Activated CD4-positive, alpha-beta memory T cell treated with anti-CD3 and anti-CD28 coated beads, Interleukin-2, amount 10 ng/mL, durations not matched to agents 7 days and 5 days (primary cell): ENCODE data around the gene SGPL1. TPM values are rescaled to one million over a fixed set of nuclear protein-coding genes. Genes with fewer than 3 reads are reported as not detected.

Source experiments
- CTCF ChIA-PET: fragments of 350-600 bp; sonication (Branson Sonifier 250); formaldehyde crosslinking; loops from one replicate; lab custom pipeline; 2021; ENCODE audit warnings: antibody characterized with exemption, inconsistent platforms; lab: Charles Lee
- POLR2A ChIA-PET: fragments of 350-600 bp; sonication (Branson Sonifier 250); formaldehyde crosslinking; loops from one replicate; lab custom pipeline; 2021; ENCODE audit warnings: antibody characterized with exemption; lab: Charles Lee
- DNase-seq: peaks from one replicate; pipeline ENCODE4 v3.0.0-alpha.2; 2020
- H3K27ac Mint-ChIP-seq: one replicate; pipeline ENCODE4 v1.8.0; 2021; ENCODE audit warnings: mild to moderate bottlenecking, mixed read lengths
- H3K27me3 Mint-ChIP-seq: one replicate; pipeline ENCODE4 v1.8.0; 2021; ENCODE audit warnings: mixed read lengths
- H3K36me3 Mint-ChIP-seq: one replicate; pipeline ENCODE4 v1.8.0; 2021; ENCODE audit warnings: low read depth, mixed read lengths
- H3K4me1 Mint-ChIP-seq: one replicate; pipeline ENCODE4 v1.8.0; 2021; ENCODE audit warnings: mixed read lengths
- H3K4me3 Mint-ChIP-seq: one replicate; pipeline ENCODE4 v1.8.0; 2021; ENCODE audit warnings: mild to moderate bottlenecking, mixed read lengths
- H3K9me3 Mint-ChIP-seq: one replicate; pipeline ENCODE4 v1.8.0; 2021; ENCODE audit warnings: mixed read lengths
- total RNA-seq, 2 experiments: library from RNA; stranded (reverse); gene quantifications; one replicate each; pipeline ENCODE4 v1.2.3, GENCODE V29; 2021

The SGPL1 gene
- total RNA-seq, 2 experiments from 2014 or later = 25.8 to 28.5 TPM

DNA sequence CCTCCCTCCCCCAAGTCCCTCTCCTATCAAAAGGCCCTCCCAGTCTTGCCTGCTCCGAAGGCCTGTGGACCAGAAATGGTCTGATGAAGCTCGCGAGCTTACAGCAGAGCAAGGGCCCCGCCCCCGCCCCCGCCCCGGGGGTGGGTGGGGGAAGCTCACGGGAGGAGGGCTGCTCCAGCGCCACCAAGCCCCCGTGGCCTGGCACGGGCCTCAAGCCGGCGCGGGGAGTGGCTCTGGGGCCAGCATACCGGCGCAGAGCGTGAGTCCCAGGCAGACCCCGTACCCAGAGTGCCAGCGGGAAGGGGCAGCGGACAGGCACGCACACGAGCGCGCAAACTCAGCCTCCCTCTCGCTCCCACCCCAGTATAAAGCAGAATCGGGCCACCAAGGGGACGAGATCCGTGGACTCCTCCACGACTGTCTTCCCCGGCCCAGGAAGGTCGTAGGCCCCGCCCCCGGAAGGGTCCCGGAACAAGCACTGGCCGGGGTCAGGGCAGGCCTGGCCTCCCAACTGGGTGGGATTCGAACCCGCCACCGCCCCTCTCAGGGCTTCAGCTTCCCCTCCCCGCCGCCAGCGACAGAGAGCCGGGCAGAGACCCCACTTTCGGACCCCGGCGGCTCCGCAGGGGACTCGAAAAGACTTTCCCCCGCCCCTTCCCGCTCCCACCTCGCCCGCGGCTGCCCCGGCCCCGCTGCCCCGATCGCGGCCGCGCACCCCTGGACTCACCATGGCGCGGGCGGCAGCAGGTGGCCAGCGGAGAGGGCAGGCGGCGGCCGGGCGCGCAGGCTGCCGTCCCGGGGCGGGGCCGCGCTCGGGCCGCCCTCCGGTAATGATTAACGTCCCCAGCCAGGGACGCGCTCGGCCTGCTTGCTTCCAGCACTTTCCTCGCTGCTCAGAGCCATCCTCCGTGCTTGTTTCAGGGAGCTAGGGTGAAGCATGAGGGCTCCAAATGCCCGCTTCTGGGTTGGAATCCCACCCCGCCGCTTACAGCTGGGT is 72.4 kb downstream of the SGPL1 start, which contains the start of gene PCBD1:
TSS of gene PCBD1 (minus strand) at position 762 of the 997 bp plus-strand sequence. CDS start at position 730, 32 bp downstream.
- Mint-ChIP-seq H3K4me1 (peaks cover 16% of the 10 kb centered on the region), H3K27me3 (no peaks in the 10 kb centered on the region), H3K9me3 (no peaks in the 10 kb centered on the region), H3K36me3 (peaks cover 11% of the 10 kb centered on the region), H3K4me3 (peak within 1 kb of the TSS; percentile 80), H3K27ac (peak within 1 kb of the TSS; percentile 84)
- ChIA-PET POLR2A (interaction anchor here (0.5 to 1.1 kb wide), 4 partner anchors 9 to 908 kb away, joined by 3 read pairs; no protein-coding TSS in a partner anchor), CTCF (interaction anchor here (1.0 kb wide), 2 partner anchors 9 to 77 kb away, joined by 3 read pairs; no protein-coding TSS in a partner anchor)
- peak; percentile 80 for DNase-seq

GRCh38 chr10:70889291-70889690 is 73.5 kb downstream of the SGPL1 start:
- H3K9me3 Mint-ChIP-seq = no peaks in the 10 kb centered on the region
- H3K4me3 Mint-ChIP-seq = peak overlapping the region; percentile 80
- ChIA-PET CTCF (no interaction called here), POLR2A (no interaction called here)
- H3K27me3 Mint-ChIP-seq = no peaks in the 10 kb centered on the region
- peaks cover 16% of the 10 kb centered on the region for H3K4me1 Mint-ChIP-seq
- no peak overlapping the region for H3K27ac Mint-ChIP-seq
- no peak for DNase-seq
- peaks cover 5% of the 10 kb centered on the region for H3K36me3 Mint-ChIP-seq

GRCh38 chr10:70890917-70891431 is 75.2 kb downstream of the SGPL1 start:
- Mint-ChIP-seq H3K4me3 (no peak overlapping the region), H3K4me1 (peaks cover 16% of the 10 kb centered on the region), H3K27ac (no peak overlapping the region), H3K36me3 (no peaks in the 10 kb centered on the region), H3K27me3 (no peaks in the 10 kb centered on the region), H3K9me3 (no peaks in the 10 kb centered on the region)
- no peak for DNase-seq
- CTCF ChIA-PET = no interaction called here
- POLR2A ChIA-PET = no interaction called here

- Mint-ChIP-seq H3K36me3 (no peaks in the 10 kb centered on the region), H3K27me3 (no peaks in the 10 kb centered on the region), H3K4me1 (peaks cover 15% of the 10 kb centered on the region), H3K4me3 (no peak overlapping the region), H3K27ac (no peak overlapping the region), H3K9me3 (no peaks in the 10 kb centered on the region)
- no peak for DNase-seq
- ChIA-PET CTCF (no interaction called here), POLR2A (no interaction called here)
Measured at GRCh38 chr10:70891627-70892026, 75.9 kb downstream of the SGPL1 start.

GRCh38 chr10:70892631-70893030 is 76.9 kb downstream of the SGPL1 start:
- ChIA-PET CTCF (no interaction called here), POLR2A (no interaction called here)
- Mint-ChIP-seq H3K36me3 (no peaks in the 10 kb centered on the region), H3K27me3 (no peaks in the 10 kb centered on the region), H3K9me3 (no peaks in the 10 kb centered on the region), H3K4me3 (no peak overlapping the region), H3K27ac (no peak overlapping the region), H3K4me1 (peaks cover 10% of the 10 kb centered on the region)
- no peak for DNase-seq

GRCh38 chr10:70893227-70894006 is 77.7 kb downstream of the SGPL1 start:
- Mint-ChIP-seq H3K27me3 (no peaks in the 10 kb centered on the region), H3K4me3 (no peak overlapping the region), H3K9me3 (no peaks in the 10 kb centered on the region), H3K27ac (no peak overlapping the region), H3K4me1 (peaks cover 9% of the 10 kb centered on the region), H3K36me3 (no peaks in the 10 kb centered on the region)
- DNase-seq = no peak
- ChIA-PET POLR2A (no interaction called here), CTCF (no interaction called here)

DNA sequence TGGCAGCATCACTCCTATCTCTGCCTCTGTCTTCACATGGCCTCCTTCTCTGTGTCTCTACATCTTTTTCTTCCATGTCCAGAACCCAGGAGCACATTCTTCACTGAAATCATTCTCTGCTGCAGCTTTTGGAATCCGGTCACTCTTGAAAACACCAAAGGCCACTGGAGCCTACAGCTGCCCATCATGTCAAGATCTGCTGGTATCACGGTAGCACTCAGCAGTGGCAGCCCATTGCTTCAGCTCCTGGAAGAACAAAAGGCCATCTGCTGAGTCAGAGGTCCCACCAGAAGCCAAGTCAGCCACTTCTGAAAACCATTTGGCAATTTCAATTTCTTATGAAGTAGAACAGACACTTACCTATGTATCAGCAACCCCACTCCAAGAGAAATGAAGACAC is 78.7 kb downstream of the SGPL1 start:
- CTCF ChIA-PET = no interaction called here

DNA sequence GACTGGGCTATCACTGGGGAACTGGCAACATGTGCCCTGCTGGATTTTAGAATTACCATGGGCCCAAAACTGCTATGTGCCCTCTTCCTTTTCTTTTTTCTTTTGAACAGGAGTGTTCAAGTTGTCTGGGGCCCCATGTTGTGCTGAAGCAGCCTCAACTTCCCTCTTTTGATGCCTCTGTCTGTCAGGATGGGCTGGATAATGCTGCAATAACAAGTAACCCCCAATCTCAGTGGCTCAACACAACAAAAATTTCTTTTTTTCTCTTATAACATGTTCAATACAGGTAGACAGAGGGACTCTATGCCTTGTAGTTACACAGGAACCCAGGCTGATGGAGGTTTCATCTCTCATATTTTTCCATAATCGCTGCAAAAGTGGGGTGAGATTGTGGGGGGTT is 80.8 kb downstream of the SGPL1 start:
- no peak for DNase-seq
- Mint-ChIP-seq H3K9me3 (no peaks in the 10 kb centered on the region), H3K36me3 (no peaks in the 10 kb centered on the region), H3K27me3 (no peaks in the 10 kb centered on the region), H3K27ac (no peak overlapping the region), H3K4me3 (no peak overlapping the region), H3K4me1 (no peaks in the 10 kb centered on the region)
- ChIA-PET CTCF (no interaction called here), POLR2A (interaction anchor here (1.2 kb wide), 1 partner anchor 19 kb away, joined by 3 read pairs; no protein-coding TSS in a partner anchor)

More for the DNA sequence above, 78.7 kb downstream of the SGPL1 start:
- no peaks in the 10 kb centered on the region for H3K36me3 Mint-ChIP-seq
- peaks cover 2% of the 10 kb centered on the region for H3K4me1 Mint-ChIP-seq
- no peak overlapping the region for H3K4me3 Mint-ChIP-seq
- H3K27ac Mint-ChIP-seq = no peak overlapping the region
- DNase-seq = no peak
- POLR2A ChIA-PET = no interaction called here
- H3K9me3 Mint-ChIP-seq = no peaks in the 10 kb centered on the region
- H3K27me3 Mint-ChIP-seq = no peaks in the 10 kb centered on the region

DNA sequence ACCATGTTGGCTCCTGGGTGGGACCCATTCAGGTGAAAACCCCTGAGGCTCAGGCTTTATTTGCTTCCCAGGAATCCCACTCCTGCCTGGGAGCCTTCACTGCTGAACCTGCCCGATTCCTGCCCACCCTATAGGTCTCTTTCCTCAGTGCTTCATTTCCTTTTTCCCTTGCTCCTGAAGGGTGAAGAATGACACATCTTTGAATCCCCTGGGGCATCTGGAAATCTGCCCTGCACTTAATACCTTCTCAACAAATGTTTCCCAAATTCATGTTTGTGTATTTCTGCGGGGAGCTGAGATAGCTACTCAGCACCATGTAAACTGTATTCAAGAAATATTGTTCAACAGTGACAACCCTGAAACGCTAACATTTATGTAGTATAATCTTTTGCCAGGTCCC is 82.9 kb downstream of the SGPL1 start:
- Mint-ChIP-seq H3K4me1 (no peaks in the 10 kb centered on the region), H3K9me3 (no peaks in the 10 kb centered on the region), H3K27ac (no peak overlapping the region), H3K4me3 (no peak overlapping the region), H3K36me3 (no peaks in the 10 kb centered on the region), H3K27me3 (no peaks in the 10 kb centered on the region)
- ChIA-PET CTCF (no interaction called here), POLR2A (no interaction called here)
- DNase-seq = no peak

DNA sequence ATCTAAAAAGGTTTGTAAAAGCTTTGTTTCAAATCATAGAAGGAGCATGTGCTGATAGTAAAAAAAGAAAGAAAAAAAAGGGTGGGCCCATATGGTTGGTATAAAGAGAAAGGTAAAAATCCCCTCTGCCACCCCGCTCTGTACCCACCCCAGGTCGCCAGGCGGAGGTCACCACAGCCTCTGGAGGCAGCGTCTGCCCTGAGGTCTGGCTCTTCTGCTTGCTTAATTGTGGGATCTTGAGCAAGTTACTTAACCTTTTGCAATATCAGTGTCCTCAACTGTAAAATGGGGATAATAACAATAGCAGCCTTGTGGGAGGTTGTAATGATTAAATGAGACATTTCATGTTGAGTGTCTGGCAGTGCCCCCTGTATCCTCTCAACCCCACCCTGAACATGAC is 83.3 kb downstream of the SGPL1 start:
- Mint-ChIP-seq H3K36me3 (no peaks in the 10 kb centered on the region), H3K27ac (no peak overlapping the region), H3K4me1 (no peaks in the 10 kb centered on the region), H3K27me3 (no peaks in the 10 kb centered on the region), H3K4me3 (no peak overlapping the region), H3K9me3 (no peaks in the 10 kb centered on the region)
- no peak for DNase-seq
- POLR2A ChIA-PET = no interaction called here
- CTCF ChIA-PET = no interaction called here

GRCh38 chr10:70901276-70901878 is 85.6 kb downstream of the SGPL1 start:
- CTCF ChIA-PET = interaction anchor here (1.2 kb wide), 1 partner anchor 23 kb away, joined by 5 read pairs; no protein-coding TSS in a partner anchor
- DNase-seq = no peak
- POLR2A ChIA-PET = no interaction called here
- H3K36me3 Mint-ChIP-seq = no peaks in the 10 kb centered on the region
- H3K9me3 Mint-ChIP-seq = no peaks in the 10 kb centered on the region
- no peaks in the 10 kb centered on the region for H3K4me1 Mint-ChIP-seq
- H3K27ac Mint-ChIP-seq = no peak overlapping the region
- H3K27me3 Mint-ChIP-seq = no peaks in the 10 kb centered on the region
- no peak overlapping the region for H3K4me3 Mint-ChIP-seq

- H3K27ac Mint-ChIP-seq = no peak overlapping the region
- H3K4me3 Mint-ChIP-seq = no peak overlapping the region
- DNase-seq = no peak
- POLR2A ChIA-PET = no interaction called here
- H3K4me1 Mint-ChIP-seq = no peaks in the 10 kb centered on the region
- H3K27me3 Mint-ChIP-seq = no peaks in the 10 kb centered on the region
- no peaks in the 10 kb centered on the region for H3K36me3 Mint-ChIP-seq
- no peaks in the 10 kb centered on the region for H3K9me3 Mint-ChIP-seq
- CTCF ChIA-PET = interaction anchor here (1.0 to 1.5 kb wide), 6 partner anchors 19 to 355 kb away, joined by 3 to 5 read pairs (median 4); no protein-coding TSS in a partner anchor
Measured at GRCh38 chr10:70902661-70903261, 87.0 kb downstream of the SGPL1 start.
